Right lobe of liver (tissue), 4 donors: ENCODE results near the gene MTRR.

Source experiments
- CTCF ChIP-seq, 4 donors: fragments of 200-600 bp in 3 of 4; fragments of 450-650 bp in 1 of 4; IDR thresholded peaks; one replicate each; pipeline versions ENCODE4 v1.5.1 to v1.8.0; 2016 to 2022; ENCODE audit warnings: antibody characterized with exemption in 4 of 4, mild to moderate bottlenecking in 2 of 4
- POLR2A ChIP-seq: fragments of 450-650 bp; IDR thresholded peaks from one replicate; pipeline ENCODE4 v1.6.1; 2017; ENCODE audit warnings: antibody characterized with exemption, mild to moderate bottlenecking
- donor health status: DM: no; HTN: no; CAD: no.
- donor health status: DM: no; HTN: no; CAD: no.
- donor health status: DM: no; HTN: yes; CAD: no.

- TF ChIP-seq CTCF (IDR thresholded peaks at IDR 0.05) = no peak
- TF ChIP-seq POLR2A = no peak
Measured at GRCh38 chr5:7878381-7878873, 9.5 kb downstream of the MTRR start.
